Activated CD4-positive, alpha-beta T cell treated with anti-CD3 and anti-CD28 coated beads, Interleukin-2, Interleukin-4, amounts not matched to agents 100 ng/mL and 50 ng/mL, durations not matched to agents 16 hours and 8 hours (primary cell): ENCODE results near the gene CCDC91.

ENCODE experiments used
- DNase-seq: peaks from one replicate; pipeline ENCODE4 v3.0.0-alpha.2; 2020; ENCODE audit warnings: low spot score

The CCDC91 gene

GRCh38 chr12:28539691-28540323 is 349.6 kb downstream of the CCDC91 start:
- no peak for DNase-seq

- no peak for DNase-seq
Observed at GRCh38 chr12:28540324-28540714, 350.1 kb downstream of the CCDC91 start.

GRCh38 chr12:28543021-28543890 is 353.0 kb downstream of the CCDC91 start:
- DNase-seq: peak; percentile 24

- peak; percentile 23 for DNase-seq
Observed at GRCh38 chr12:28550757-28551704, 360.8 kb downstream of the CCDC91 start.

GRCh38 chr12:28552251-28552970 is 362.2 kb downstream of the CCDC91 start:
- DNase-seq: peak; percentile 61

GRCh38 chr12:28555748-28556147 is 365.5 kb downstream of the CCDC91 start:
- DNase-seq: no peak

GRCh38 chr12:28558250-28558649 is 368.0 kb downstream of the CCDC91 start:
- no peak for DNase-seq

GRCh38 chr12:28563286-28563685 is 373.0 kb downstream of the CCDC91 start:
- no peak for DNase-seq

GRCh38 chr12:28563936-28564335 is 373.7 kb downstream of the CCDC91 start:
- DNase-seq: no peak

- DNase-seq: no peak
Observed at GRCh38 chr12:28568118-28568517, 377.9 kb downstream of the CCDC91 start.

- no peak for DNase-seq
Observed at GRCh38 chr12:28568704-28569103, 378.4 kb downstream of the CCDC91 start.

- DNase-seq: peak; percentile 11
Observed at GRCh38 chr12:28569698-28570411, 379.6 kb downstream of the CCDC91 start.

GRCh38 chr12:28570811-28571210 is 380.6 kb downstream of the CCDC91 start:
- no peak for DNase-seq

- DNase-seq: no peak
Observed at GRCh38 chr12:28574746-28575592, 384.7 kb downstream of the CCDC91 start.

GRCh38 chr12:28575593-28576205 is 385.4 kb downstream of the CCDC91 start:
- no peak for DNase-seq

- DNase-seq: no peak
Observed at GRCh38 chr12:28578361-28578760, 388.1 kb downstream of the CCDC91 start.

GRCh38 chr12:28578833-28579252 is 388.6 kb downstream of the CCDC91 start:
- DNase-seq: peak; percentile 32

- no peak for DNase-seq
Observed at GRCh38 chr12:28582672-28583376, 392.6 kb downstream of the CCDC91 start.

GRCh38 chr12:28583701-28584261 is 393.5 kb downstream of the CCDC91 start:
- DNase-seq: no peak
